Measurements from ENCODE around the gene DEPDC1.
"Not testable (repeated sequence)": the region's sequence is repeated elsewhere in the genome, so short reads cannot be mapped to it uniquely, and the experiment has no call there.

DEPDC1 gene

DNA sequence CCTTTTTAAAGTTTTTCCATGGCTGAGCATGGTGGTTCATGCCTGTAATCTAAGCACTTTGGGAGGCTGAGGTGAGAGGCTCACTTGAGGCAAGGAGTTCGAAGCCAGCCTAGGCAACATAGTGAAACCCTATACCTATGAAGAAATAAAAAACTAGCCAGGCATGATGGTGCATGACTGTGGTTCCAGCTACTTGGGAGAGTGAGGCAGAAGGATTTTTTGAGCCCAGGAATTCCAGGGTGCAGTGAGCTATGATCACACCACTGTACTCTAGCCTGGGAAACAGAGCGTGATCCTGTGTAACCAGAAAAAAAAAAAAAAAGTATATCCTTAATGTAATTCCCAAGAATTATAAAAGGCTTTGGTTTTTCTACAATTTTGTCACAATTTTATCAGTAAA lies 17.4 kb downstream of the DEPDC1 start:
- H3K4me3 ChIP-seq (ENCODE audit: control insufficient read depth, low read depth, low read length) = no peak overlapping the region
- TF ChIP-seq, protein P1, sequence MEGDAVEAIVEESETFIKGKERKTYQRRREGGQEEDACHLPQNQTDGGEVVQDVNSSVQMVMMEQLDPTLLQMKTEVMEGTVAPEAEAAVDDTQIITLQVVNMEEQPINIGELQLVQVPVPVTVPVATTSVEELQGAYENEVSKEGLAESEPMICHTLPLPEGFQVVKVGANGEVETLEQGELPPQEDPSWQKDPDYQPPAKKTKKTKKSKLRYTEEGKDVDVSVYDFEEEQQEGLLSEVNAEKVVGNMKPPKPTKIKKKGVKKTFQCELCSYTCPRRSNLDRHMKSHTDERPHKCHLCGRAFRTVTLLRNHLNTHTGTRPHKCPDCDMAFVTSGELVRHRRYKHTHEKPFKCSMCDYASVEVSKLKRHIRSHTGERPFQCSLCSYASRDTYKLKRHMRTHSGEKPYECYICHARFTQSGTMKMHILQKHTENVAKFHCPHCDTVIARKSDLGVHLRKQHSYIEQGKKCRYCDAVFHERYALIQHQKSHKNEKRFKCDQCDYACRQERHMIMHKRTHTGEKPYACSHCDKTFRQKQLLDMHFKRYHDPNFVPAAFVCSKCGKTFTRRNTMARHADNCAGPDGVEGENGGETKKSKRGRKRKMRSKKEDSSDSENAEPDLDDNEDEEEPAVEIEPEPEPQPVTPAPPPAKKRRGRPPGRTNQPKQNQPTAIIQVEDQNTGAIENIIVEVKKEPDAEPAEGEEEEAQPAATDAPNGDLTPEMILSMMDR (conservative IDR thresholded peaks at IDR 0.05; ENCODE audit: control insufficient read depth, insufficient read depth, low read depth, low read length) = no peak
- no peak for DNase-seq (ENCODE audit: low read depth)

- no peak overlapping the region for H3K4me3 ChIP-seq (ENCODE audit: control insufficient read depth, low read depth, low read length)
- TF ChIP-seq, protein P1 (conservative IDR thresholded peaks at IDR 0.05; ENCODE audit: control insufficient read depth, insufficient read depth, low read depth, low read length) = no peak
- no peak for DNase-seq (ENCODE audit: low read depth)
Measured at GRCh38 chr1:68478662-68479061, 18.2 kb downstream of the DEPDC1 start.

DNA sequence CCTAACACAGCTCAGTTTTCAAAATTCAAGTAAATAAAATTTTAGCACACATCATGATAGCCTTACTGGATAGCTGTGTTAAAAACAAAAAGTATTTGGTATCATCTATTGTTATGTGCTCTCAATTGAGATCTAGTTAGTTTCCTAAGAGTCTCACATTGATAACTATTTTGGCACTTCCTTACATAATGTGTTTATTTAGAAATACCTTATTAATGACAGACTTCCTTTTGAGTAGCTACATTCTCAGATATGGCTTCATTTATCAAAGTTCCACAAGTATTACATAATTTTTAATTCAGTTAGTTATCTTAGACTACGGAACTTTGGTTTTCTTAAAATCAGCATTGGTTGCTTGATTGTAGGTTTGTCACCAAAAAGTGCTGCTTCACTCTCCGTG lies 20.3 kb downstream of the DEPDC1 start:
- H3K4me3 ChIP-seq (ENCODE audit: control insufficient read depth, low read depth, low read length); DNase-seq (ENCODE audit: low read depth): not testable (repeated sequence)

- no peak overlapping the region for H3K4me3 ChIP-seq (ENCODE audit: control insufficient read depth, low read depth, low read length)
- TF ChIP-seq, protein P1 (conservative IDR thresholded peaks at IDR 0.05; ENCODE audit: control insufficient read depth, insufficient read depth, low read depth, low read length) = no peak
- DNase-seq (ENCODE audit: low read depth) = no peak
Measured at GRCh38 chr1:68473060-68473459, 23.8 kb downstream of the DEPDC1 start.

DNA sequence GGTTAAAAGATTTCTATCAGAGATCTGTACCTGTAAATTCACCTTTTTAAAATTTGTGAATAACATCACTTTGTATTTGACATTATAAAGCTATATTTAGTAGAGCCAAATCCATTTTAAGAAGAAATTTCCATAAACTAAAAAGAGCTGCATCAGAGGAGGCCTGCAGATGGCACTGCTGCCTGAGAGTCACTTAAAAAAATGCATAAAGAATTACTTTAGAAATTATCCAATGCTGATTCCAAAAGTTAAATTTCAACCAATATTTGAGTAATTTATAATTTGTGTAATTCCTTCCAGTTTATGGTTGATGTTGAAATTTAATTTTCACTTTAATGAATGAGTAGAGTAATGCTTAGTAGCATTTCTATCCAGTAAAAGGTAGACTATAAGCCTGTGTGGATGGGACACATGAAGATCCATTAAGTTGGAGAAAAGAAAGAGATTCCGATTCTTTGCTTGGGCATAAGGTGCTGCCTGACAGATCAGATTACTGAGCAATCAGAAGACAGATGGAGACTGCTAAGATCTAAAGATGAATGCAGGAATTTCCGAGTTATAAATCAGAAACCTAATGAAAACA lies 26.4 kb downstream of the DEPDC1 start:
- H3K4me3 ChIP-seq (ENCODE audit: control insufficient read depth, low read depth, low read length) = no peak overlapping the region
- TF ChIP-seq, protein P1 (conservative IDR thresholded peaks at IDR 0.05; ENCODE audit: control insufficient read depth, insufficient read depth, low read depth, low read length) = peak; percentile 74
- DNase-seq (ENCODE audit: low read depth) = peak; percentile 43

GRCh38 chr1:68464891-68465290 lies 32.0 kb downstream of the DEPDC1 start:
- no peak overlapping the region for H3K4me3 ChIP-seq (ENCODE audit: control insufficient read depth, low read depth, low read length)
- TF ChIP-seq, protein P1 (conservative IDR thresholded peaks at IDR 0.05; ENCODE audit: control insufficient read depth, insufficient read depth, low read depth, low read length) = no peak
- no peak for DNase-seq (ENCODE audit: low read depth)

- no peak for DNase-seq (ENCODE audit: low read depth)
- no peak overlapping the region for H3K4me3 ChIP-seq (ENCODE audit: control insufficient read depth, low read depth, low read length)
- TF ChIP-seq, protein P1 (conservative IDR thresholded peaks at IDR 0.05; ENCODE audit: control insufficient read depth, insufficient read depth, low read depth, low read length) = no peak
Measured at GRCh38 chr1:68460935-68461334, 35.9 kb downstream of the DEPDC1 start.

All from fibroblast of mammary gland (primary cell).